Activated T-helper 1 cell treated with anti-CD3 and anti-CD28 coated beads, Interleukin-12 subunit alpha, Interleukin-12 subunit beta, Interleukin-2, Interleukin-4 antibody, amounts not matched to agents 30 ng/mL and 10 ng/mL and 1 ng/mL, durations not matched to agents 14 hours and 24 hours and 36 hours (primary cell): ENCODE data around the gene RHBDL2. TPM values are rescaled to one million over a fixed set of nuclear protein-coding genes. Genes with fewer than 3 reads are reported as not detected.

Experiments used
- DNase-seq: peaks from one replicate; pipeline ENCODE4 v3.0.0; 2021; ENCODE audit warnings: low spot score
- H3K27ac Mint-ChIP-seq: one replicate; pipeline ENCODE4 v1.8.0; 2021; ENCODE audit warnings: mild to moderate bottlenecking, mixed read lengths
- H3K27me3 Mint-ChIP-seq: one replicate; pipeline ENCODE4 v1.8.0; 2022; ENCODE audit warnings: mild to moderate bottlenecking, moderate library complexity, mixed read lengths; ENCODE audit not compliant: insufficient read depth
- H3K36me3 Mint-ChIP-seq: one replicate; pipeline ENCODE4 v1.8.0; 2021; ENCODE audit warnings: low read depth, mixed read lengths
- H3K4me1 Mint-ChIP-seq: one replicate; pipeline ENCODE4 v1.8.0; 2021; ENCODE audit warnings: low read depth, mixed read lengths
- H3K4me3 Mint-ChIP-seq: one replicate; pipeline ENCODE4 v1.8.0; 2021; ENCODE audit warnings: mild to moderate bottlenecking, moderate library complexity, mixed read lengths
- H3K9me3 Mint-ChIP-seq: one replicate; pipeline ENCODE4 v1.8.0; 2021; ENCODE audit warnings: mixed read lengths
- intact Hi-C: fragments of 100-400 bp; cut with micrococcal nuclease; formaldehyde crosslinking; loops from one replicate; pipeline ENCODE4 v1.15.1; 2024
- total RNA-seq: library from RNA; stranded (reverse); gene quantifications from 2 replicates; pipeline ENCODE4 v1.2.3, GENCODE V29; 2022

RHBDL2 gene
- total RNA-seq, 1 donor from 2014 or later: not detected

DNA sequence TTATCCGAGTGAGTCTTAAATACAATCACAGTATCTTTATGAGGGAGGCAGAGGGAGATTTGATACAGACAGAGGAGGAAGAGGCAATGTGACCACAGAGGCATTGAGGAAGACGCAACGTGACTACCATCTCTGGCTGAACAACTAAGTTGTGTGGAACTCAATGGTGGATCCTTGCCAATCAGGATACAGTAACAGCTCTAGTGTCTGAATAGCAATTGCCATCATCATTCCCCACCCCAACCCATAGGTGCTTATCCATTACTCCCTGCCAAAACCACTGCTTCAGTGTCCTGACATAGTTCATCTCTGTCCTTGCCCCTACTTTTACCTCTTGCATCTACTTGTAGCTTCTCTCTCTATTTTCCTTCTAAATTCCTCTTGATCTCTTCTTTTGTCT, 20.5 kb upstream of the RHBDL2 start:
- no peaks in the 10 kb centered on the region for H3K36me3 Mint-ChIP-seq
- intact Hi-C loops: loop anchor here (5.0 kb wide), 1 partner anchor 860 kb away; no protein-coding TSS in a partner anchor
- no peak overlapping the region for H3K27ac Mint-ChIP-seq
- H3K4me3 Mint-ChIP-seq: no peak overlapping the region
- no peak for DNase-seq
- no peaks in the 10 kb centered on the region for H3K4me1 Mint-ChIP-seq
- peaks cover 2% of the 10 kb centered on the region for H3K27me3 Mint-ChIP-seq
- no peaks in the 10 kb centered on the region for H3K9me3 Mint-ChIP-seq

DNA sequence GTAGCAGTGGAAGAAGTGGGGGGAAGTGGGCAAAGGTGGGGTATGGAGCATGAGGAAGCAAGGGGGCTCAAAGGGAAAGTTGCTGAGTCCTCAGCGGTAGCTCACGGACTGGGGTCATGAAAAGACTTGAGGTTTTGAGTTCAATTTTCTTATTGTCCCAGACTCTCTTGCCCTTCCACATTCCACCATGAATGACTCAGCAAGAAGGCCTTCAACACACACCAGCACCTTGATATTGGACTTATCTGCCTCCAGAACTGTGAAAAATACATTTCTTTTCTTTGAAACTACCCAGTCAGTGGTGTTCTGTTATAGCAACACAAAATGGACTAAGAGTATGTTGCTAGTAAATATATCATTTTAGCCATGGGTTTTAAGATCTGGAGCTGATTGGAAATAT, 17.3 kb upstream of the RHBDL2 start:
- DNase-seq: no peak
- intact Hi-C loops: no loop called here

DNA sequence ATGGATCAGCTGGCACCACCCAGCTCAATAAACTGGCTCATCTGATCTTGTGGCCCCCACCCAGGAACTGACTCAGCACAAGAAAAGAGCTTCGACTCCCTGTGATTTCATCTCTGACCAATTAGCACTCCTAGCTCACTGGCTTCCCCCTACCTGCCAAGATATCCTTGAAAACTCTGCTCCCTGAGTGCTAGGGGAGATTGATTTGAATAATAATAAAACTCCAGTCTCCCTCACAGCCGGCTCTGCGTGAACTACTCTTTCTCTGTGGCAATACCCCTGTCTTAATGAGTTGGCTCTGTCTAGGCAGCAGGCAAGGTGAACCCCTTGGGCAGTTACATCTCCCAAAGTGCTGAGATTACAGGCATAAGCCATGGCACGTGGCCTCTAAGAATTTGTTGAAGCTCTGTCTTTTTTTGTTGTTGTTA, 11.8 kb upstream of the RHBDL2 start:
- intact Hi-C loops: no loop called here
- no peak for DNase-seq

More for the DNA sequence above, 17.3 kb upstream of the RHBDL2 start:
- Mint-ChIP-seq H3K4me3 (no peak overlapping the region), H3K9me3 (no peaks in the 10 kb centered on the region), H3K27ac (no peak overlapping the region), H3K36me3 (no peaks in the 10 kb centered on the region), H3K27me3 (peaks cover 5% of the 10 kb centered on the region), H3K4me1 (no peaks in the 10 kb centered on the region)

DNA sequence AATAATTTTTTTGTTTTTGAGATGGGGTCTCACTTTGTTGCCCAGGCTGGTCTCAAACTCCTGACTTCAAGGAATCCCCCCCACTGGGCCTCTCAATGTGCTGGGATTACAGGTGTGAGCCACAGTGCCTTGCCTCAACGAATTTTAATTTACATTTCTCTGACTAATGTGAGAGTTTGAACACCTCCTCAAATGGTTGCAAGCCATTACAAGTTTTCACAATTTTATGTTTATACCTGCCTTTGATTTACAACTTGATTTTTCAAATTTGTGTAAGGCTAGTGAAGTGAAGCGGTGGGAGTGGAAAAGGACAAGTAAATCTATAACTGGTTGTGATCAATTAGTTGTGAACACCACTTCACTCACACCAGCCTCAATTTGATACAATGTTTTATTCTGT, 8.9 kb upstream of the RHBDL2 start:
- DNase-seq: no peak
- Mint-ChIP-seq H3K9me3 (no peaks in the 10 kb centered on the region), H3K27me3 (peaks cover 4% of the 10 kb centered on the region), H3K36me3 (no peaks in the 10 kb centered on the region), H3K27ac (no peak overlapping the region), H3K4me1 (peaks cover 10% of the 10 kb centered on the region), H3K4me3 (no peak overlapping the region)
- intact Hi-C loops: no loop called here

More for the DNA sequence above, 11.8 kb upstream of the RHBDL2 start:
- no peak overlapping the region for H3K4me3 Mint-ChIP-seq
- no peaks in the 10 kb centered on the region for H3K36me3 Mint-ChIP-seq
- H3K4me1 Mint-ChIP-seq: peaks cover 10% of the 10 kb centered on the region
- H3K27ac Mint-ChIP-seq: no peak overlapping the region
- H3K27me3 Mint-ChIP-seq: peaks cover 6% of the 10 kb centered on the region
- no peaks in the 10 kb centered on the region for H3K9me3 Mint-ChIP-seq

DNA sequence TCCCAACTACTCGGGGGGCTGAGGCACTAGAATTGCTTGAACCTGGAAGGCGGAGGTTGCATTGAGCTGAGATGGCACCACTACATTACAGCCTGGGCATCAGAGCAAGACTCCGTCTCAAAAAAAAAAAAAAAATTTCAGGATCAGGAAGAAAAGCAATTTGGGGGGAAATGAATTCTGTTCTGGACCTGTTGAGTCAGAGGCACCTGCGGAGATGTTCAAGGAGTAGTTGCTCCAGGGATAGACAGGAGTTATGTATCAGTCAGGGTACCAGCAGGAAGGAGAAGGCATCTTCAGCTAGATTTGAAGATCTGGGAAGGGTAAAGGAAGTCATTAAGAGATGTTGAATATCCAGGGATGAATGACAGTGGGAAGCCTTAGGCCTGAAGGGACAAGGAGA, 2.9 kb upstream of the RHBDL2 start:
- Mint-ChIP-seq H3K27me3 (peaks cover 9% of the 10 kb centered on the region), H3K27ac (no peak overlapping the region), H3K4me3 (no peak overlapping the region), H3K36me3 (no peaks in the 10 kb centered on the region), H3K4me1 (peaks cover 10% of the 10 kb centered on the region), H3K9me3 (no peaks in the 10 kb centered on the region)
- no peak for DNase-seq
- intact Hi-C loops: no loop called here

DNA sequence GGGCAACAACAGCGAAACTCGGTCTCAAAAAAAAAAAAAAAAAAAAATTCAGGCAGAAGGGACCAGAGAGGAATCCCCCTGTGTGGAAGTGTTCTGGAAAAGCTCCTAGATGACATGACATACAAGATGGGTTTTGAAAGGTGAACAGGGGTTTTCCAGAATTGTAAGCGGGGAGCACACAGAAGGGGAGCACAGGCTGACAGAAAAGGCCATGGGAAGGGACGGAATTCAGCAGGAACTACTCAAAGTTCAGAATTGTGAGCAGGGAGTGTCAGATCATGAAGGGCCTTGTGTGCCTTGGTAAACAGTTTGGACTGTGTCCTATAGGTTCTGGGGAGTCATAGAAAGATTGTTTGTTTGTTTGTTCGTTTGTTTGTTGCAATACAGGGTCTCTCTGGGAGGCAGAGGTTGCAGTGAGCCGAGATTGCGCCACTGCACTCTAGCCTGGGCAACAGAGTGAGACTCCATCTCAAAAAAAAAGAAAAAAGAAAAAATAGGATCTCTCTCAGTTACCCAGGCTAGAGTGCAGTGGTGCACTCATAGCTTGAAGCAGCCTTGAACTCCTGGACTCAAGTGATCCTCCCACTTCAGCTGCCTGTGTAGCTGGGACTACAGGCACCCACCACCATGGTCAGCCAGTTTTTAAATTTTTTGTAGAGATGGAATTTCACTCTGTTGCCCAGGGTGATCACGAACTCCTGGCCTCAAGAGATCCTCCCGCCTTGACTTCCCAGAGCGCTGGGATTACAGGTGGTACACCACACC, 1.2 kb upstream of the RHBDL2 start:
- intact Hi-C loops: no loop called here
- H3K27ac Mint-ChIP-seq: no peak overlapping the region

DNA sequence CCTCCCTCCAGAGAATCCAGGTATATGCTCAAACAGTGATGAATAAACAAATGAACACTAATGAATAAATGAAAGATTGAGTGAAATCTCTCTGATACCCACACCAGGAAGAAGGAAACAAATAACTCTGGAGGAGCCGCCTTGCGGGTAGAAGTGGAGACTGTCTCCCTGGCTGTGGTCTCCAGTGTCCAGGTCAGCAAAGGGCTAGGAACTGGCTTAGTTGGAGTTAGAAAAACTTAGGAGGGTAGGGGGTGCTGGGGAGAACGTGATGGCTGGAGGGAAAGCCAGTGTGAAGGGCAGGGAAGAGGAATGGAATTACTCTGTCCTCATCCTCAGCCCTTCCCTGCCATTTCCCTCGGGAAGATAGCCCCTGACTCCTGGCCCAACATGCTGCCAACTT, 537 bp downstream of the RHBDL2 start:
- Mint-ChIP-seq H3K36me3 (no peaks in the 10 kb centered on the region), H3K27ac (no peak overlapping the region), H3K27me3 (peaks cover 9% of the 10 kb centered on the region), H3K4me1 (peaks cover 10% of the 10 kb centered on the region), H3K4me3 (no peak overlapping the region), H3K9me3 (no peaks in the 10 kb centered on the region)
- intact Hi-C loops: no loop called here
- no peak for DNase-seq

More for the DNA sequence above, 1.2 kb upstream of the RHBDL2 start:
- no peaks in the 10 kb centered on the region for H3K36me3 Mint-ChIP-seq
- DNase-seq: no peak
- peaks cover 10% of the 10 kb centered on the region for H3K4me1 Mint-ChIP-seq
- H3K4me3 Mint-ChIP-seq: no peak overlapping the region
- peaks cover 9% of the 10 kb centered on the region for H3K27me3 Mint-ChIP-seq
- no peaks in the 10 kb centered on the region for H3K9me3 Mint-ChIP-seq

DNA sequence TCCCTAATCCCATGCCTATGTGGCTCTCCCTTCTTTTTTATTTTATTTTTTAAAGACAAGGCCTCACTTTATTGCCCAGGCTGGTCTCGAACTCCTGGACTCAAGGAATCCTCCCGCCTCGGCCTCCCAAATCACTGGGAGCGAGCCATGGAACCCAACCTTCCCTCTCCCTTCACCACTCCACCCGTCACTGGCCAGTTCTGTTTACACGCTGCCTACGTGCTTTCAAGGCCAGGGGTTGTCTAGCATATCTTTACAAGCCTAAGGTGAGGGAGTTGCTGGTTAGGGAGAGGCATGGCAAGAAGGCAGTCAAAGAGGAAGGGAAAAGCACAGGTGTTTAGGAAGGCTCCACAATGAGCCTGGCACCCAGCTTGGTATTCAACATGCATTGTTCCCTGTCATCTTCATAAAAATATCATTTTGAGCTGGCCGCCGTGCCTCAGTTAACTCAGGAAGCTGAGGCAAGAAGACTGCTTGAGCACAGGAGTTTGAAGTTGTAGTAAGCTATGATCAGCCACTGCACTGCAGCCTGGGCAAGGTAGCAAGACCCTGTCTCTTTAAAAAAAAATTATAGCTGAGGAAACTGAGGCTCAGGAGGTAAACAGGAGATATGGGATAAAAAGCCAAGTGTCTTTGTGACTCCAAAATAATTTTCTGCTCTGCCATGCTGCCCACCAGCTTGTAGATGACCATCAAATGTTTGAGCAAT, 1.1 kb downstream of the RHBDL2 start:
- Mint-ChIP-seq H3K9me3 (no peaks in the 10 kb centered on the region), H3K36me3 (no peaks in the 10 kb centered on the region), H3K27ac (no peak overlapping the region), H3K4me1 (peaks cover 9% of the 10 kb centered on the region), H3K27me3 (peaks cover 11% of the 10 kb centered on the region), H3K4me3 (no peak overlapping the region)
- intact Hi-C loops: no loop called here
- no peak for DNase-seq

DNA sequence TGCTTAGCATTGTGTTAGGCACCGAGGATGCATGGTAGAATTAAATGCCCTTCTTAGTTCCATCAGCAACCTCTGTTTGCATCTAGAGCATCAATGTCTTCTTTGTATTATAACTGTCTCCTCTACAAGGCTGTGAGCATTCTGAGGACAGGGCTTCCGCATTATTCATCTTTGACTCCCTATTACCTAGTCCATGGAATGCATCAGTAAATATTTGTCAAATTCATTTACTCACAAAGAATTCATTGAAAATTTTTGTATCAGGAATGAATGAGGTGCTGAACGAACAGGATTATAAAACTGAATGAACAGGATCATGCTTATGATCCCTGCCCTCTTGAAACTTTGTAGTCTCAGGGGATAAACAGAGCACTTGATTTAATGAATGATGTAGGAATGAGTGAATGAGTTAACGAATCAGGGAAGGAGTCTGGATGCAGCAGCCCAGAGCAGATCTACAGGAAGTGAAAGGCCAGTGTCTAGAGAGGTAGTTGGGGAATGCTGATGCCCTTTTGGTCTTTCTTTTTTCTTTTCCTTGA, 2.8 kb downstream of the RHBDL2 start:
- no peak for DNase-seq
- intact Hi-C loops: no loop called here
- Mint-ChIP-seq H3K4me1 (no peaks in the 10 kb centered on the region), H3K9me3 (no peaks in the 10 kb centered on the region), H3K27me3 (peaks cover 5% of the 10 kb centered on the region), H3K36me3 (no peaks in the 10 kb centered on the region), H3K27ac (no peak overlapping the region), H3K4me3 (no peak overlapping the region)

DNA sequence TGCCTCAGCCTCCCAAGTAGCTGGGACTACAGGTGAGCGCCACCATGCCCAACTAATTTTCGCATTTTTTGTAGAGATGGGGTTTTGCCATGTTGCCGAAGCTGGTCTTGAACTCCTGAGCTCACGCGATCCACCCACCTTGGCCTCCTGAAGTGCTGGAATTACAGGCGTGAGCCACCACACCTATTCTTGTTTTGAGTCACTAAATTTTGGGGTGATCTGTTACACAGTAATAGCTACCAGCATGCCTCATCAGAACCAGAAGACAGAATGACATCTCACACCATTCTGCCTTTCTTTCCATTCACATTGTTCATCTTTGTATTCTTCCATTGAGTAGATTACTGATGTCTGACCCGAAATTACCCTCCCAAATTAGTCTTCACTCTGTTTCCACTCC, 9.1 kb downstream of the RHBDL2 start:
- Mint-ChIP-seq H3K4me1 (no peaks in the 10 kb centered on the region), H3K36me3 (no peaks in the 10 kb centered on the region), H3K27me3 (peaks cover 2% of the 10 kb centered on the region), H3K4me3 (no peak overlapping the region), H3K9me3 (no peaks in the 10 kb centered on the region), H3K27ac (no peak overlapping the region)
- intact Hi-C loops: no loop called here
- no peak for DNase-seq

DNA sequence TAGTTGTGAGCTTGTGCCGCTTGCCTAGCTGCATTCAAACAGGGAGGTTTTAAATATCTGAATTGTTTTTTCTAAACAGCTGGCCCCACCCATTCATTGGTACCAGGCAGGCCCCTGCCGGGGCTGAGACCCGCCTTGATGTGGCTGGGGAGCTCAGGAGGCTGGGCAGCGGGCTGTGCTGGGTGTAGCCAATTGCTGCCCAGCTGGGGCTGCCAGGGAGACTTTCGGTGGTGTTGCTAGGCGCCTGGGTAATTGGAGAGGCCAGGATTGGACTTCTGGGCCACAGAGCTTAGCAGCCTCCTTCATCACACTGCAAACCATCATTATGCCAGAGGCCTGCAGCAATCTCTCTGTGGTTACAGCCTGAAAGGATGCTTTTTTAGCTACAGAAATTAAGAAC, 12.2 kb downstream of the RHBDL2 start:
- DNase-seq: no peak
- Mint-ChIP-seq H3K4me1 (no peaks in the 10 kb centered on the region), H3K27me3 (no peaks in the 10 kb centered on the region), H3K4me3 (no peak overlapping the region), H3K27ac (no peak overlapping the region), H3K9me3 (no peaks in the 10 kb centered on the region), H3K36me3 (no peaks in the 10 kb centered on the region)
- intact Hi-C loops: no loop called here

DNA sequence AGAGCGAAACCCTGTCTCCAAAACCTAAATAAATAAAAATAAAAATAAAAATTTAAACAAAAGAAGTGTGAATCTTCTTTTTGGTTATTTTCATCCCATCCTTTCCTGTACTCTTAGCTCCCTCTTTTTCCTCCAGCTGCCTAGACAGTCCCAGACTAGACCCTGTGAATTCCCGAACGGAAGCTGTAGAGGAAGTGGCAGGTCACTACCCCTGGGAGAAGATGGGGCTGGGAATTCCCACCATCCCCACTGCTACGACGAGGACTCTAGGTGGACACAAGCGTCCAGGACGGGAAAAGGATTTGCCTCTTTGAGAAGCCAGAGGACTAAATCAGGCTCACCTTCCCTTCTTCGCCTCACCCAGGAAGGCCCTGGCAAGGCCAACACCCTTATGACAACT, 12.6 kb downstream of the RHBDL2 start:
- no peaks in the 10 kb centered on the region for H3K9me3 Mint-ChIP-seq
- no peak overlapping the region for H3K4me3 Mint-ChIP-seq
- intact Hi-C loops: no loop called here
- H3K4me1 Mint-ChIP-seq: no peaks in the 10 kb centered on the region
- H3K27me3 Mint-ChIP-seq: no peaks in the 10 kb centered on the region
- DNase-seq: no peak
- H3K27ac Mint-ChIP-seq: no peak overlapping the region
- no peaks in the 10 kb centered on the region for H3K36me3 Mint-ChIP-seq

DNA sequence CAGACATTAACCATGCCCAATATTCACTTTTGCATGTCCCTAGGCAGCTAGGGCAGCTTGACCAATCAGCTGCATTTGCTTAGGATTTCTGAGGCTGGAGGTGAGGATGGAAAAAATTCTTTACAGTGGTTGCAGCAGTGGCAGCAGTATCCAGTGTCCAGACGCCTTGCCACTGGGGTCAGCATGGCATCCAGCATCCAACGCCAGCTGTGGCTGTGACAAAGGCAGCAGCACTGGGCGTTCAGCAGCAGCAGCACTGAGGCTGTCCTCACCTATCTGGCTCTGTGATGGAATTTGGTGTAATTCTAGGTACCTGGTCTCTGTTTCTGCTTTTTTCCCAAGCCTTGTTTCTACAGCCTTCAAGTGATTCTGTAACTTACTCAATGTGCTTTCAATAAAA, 15.5 kb downstream of the RHBDL2 start:
- intact Hi-C loops: no loop called here
- no peak overlapping the region for H3K4me3 Mint-ChIP-seq
- no peaks in the 10 kb centered on the region for H3K9me3 Mint-ChIP-seq
- H3K36me3 Mint-ChIP-seq: no peaks in the 10 kb centered on the region
- no peak overlapping the region for H3K27ac Mint-ChIP-seq
- no peaks in the 10 kb centered on the region for H3K27me3 Mint-ChIP-seq
- no peak for DNase-seq
- H3K4me1 Mint-ChIP-seq: peaks cover 6% of the 10 kb centered on the region
